ENCODE data around the gene EN1.

EN1 gene

DNA sequence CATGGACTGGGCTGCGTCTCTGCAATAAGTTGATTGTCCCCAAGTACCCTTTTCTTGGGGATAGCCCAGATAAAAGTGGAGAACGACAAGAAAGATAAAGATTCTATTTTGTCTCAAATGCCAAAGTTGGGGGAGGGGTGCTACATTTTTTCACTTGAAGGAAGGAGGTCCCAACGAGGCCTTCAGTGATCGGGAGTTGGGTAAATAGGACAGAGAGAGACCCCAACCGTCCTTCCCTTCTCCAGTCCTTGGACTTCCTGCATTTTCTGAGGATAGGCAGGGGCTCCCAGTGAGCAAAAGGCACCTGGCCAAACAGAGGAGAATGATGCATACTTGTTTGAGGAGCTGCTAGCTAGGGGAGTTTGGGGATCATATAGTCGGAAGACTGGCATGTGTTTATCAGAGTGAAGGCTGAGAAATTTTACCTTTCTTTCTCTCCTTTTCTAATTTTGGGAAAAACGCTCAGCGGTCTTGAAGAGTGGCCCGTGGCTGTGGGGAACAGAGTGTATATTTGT, 3.5 kb upstream of the EN1 start:
- Mint-ChIP-seq H3K4me1 (ENCODE audit: low read depth) (peaks cover 6% of the 10 kb centered on the region), H3K4me3 (no peak overlapping the region), H3K9me3 (no peaks in the 10 kb centered on the region), H3K27ac (peak overlapping the region; percentile 6), H3K36me3 (ENCODE audit: low read depth) (peaks cover 4% of the 10 kb centered on the region), H3K27me3 (ENCODE audit: low read depth) (peaks cover 85% of the 10 kb centered on the region)
- no peak for DNase-seq (ENCODE audit: low spot score)

DNA sequence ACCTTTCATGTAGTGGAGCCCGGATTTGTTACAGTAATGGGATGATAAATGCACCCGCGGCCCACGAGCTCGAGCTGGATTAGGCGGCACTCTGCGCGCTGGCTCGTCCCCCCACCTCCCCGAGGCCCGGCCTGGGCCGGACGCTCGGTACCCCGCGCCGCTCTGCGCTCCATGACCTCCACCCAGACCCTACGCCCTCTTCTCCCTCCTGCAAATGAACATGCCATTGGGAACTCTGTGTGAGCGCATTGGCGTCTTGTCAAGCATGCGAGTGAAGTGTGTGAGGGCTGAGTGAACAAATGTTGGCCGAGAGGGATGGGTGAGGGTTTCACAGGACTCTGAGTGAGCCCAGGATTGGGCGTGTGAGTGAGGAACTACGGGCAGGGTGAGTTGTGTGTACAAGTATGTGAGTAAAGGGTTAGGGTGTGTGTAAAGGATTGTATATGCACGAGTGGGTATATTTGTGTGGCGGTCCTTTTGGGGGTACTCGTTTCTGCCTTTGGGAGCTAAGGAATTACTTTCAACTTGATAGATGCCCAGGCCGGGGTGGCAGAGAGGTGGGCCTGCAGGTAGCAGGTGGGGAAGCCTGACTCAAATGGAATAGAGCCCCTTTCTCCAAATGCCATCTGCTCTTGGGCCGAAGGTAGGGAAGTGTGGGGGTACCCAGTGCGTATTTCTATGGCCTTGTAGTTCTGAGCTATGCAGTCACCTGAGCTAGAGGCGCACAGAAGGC, 2.9 kb upstream of the EN1 start:
- DNase-seq (ENCODE audit: low spot score) = no peak
- Mint-ChIP-seq H3K9me3 (no peaks in the 10 kb centered on the region), H3K27me3 (ENCODE audit: low read depth) (peaks cover 85% of the 10 kb centered on the region), H3K36me3 (ENCODE audit: low read depth) (peaks cover 4% of the 10 kb centered on the region), H3K4me3 (no peak overlapping the region), H3K27ac (peak overlapping the region; percentile 68), H3K4me1 (ENCODE audit: low read depth) (peaks cover 6% of the 10 kb centered on the region)

DNA sequence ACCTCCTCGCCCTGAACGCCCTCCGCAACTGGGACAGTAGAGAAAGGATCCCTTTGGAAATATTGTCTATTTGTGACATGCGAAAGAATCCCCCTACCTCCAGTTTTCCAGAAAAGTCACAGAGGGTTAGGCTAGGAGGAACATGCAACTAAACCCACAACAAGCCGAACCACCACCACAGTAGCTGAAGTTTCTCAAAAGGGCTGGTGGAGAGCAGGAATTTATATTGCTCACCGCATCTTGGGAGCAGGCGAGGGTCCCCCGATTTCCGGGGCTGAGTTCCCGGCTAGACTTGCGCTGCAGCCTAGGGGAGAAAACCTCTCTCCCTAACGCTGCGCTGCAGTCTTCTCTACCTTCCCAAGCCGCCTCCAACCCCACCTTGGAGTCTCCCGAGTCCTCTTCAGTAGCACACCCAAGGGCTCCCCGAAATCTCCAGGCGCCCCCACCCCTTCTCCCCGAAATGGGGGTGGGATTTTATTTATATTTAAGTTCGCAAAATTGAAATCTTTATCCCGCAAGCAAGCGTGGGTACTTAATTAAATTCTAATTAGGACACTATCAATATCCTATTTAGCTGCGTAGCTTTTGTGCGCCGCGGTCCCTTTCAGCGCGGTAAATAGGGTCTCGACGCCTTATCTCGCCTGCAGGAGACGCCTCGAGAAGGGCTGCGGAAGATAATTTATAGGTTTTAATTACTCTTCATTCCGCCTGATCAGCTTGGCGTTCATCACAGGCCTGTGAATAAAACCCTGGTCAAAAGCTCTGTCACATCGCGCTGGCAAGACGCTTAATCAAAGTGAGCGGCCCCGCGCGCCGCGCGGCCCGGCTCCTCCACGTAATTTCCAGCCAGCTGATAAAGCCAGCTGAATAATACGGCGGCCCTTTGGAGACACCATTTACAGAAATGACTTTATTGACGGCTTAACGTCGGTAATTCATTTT, 2.0 kb upstream of the EN1 start:
- Mint-ChIP-seq H3K27me3 (ENCODE audit: low read depth) (peaks cover 86% of the 10 kb centered on the region), H3K4me3 (no peak overlapping the region), H3K27ac (peak overlapping the region; percentile 55), H3K9me3 (no peaks in the 10 kb centered on the region), H3K36me3 (ENCODE audit: low read depth) (peaks cover 4% of the 10 kb centered on the region), H3K4me1 (ENCODE audit: low read depth) (peaks cover 6% of the 10 kb centered on the region)
- DNase-seq (ENCODE audit: low spot score) = no peak

DNA sequence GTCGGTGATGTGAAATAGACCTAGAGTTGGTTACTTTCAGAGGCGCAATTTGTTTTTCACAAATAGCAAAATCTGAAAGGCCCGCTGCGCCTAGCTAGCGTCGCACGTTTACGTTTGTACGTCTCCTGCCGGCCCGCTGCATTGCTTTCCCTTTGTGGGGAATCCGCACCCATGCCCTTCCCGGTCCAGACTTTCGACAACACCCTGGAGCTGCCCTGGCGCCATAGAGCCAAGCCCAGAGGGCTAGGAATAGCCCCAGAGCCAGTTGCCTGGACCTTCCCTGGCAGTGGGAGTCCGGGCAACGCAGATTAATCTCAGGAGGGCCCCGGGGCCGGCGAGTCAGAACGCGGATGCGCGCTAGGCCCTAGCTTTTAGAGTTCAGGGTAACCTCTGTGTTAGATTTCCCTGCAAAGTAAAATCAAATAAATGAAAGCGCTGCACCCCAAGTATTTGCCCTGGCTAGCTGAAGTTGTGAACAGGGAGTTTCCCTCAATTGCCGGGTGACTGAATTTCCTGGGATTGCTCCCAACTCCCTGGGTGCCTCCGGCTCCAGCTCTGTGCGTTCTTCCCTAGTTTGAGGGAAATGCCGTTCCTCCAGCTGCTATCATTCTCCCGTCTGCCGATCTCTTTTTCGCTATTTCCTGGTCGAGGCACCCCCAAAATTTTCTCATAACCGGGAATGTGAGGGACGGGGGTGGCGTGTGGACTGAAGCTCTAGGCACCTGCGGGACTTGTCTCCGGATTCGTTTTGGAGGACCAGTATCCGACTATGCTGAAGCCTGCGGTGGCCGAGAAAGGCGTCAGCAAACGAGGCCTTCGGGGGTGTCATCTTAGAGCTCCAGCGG, 1.2 kb upstream of the EN1 start:
- H3K27me3 Mint-ChIP-seq (ENCODE audit: low read depth) = peaks cover 85% of the 10 kb centered on the region
- peak overlapping the region; percentile 63 for H3K27ac Mint-ChIP-seq
- peaks cover 3% of the 10 kb centered on the region for H3K4me1 Mint-ChIP-seq (ENCODE audit: low read depth)
- DNase-seq (ENCODE audit: low spot score) = no peak
- no peaks in the 10 kb centered on the region for H3K9me3 Mint-ChIP-seq
- H3K4me3 Mint-ChIP-seq = peak overlapping the region; percentile 46
- peaks cover 2% of the 10 kb centered on the region for H3K36me3 Mint-ChIP-seq (ENCODE audit: low read depth)

DNA sequence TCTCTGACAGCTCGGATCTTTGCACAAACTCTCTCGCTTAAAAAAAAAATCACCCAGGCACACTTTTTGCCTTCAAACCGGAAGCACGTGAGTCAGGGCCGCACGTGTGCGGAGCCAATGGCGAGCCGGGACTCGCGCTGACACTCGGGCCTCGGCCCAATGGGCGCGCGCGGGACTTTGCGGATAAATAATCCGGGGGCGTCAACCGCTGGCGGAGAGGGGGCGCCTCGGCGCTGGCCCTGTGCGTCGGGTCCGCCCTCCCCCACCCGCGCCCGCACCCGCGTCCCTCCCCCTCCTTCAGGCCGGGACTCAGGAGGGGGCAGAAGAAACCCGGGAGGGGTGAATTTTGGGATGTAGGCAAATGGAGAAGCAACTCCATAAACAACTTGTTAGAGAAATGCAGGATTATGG, 319 bp upstream of the EN1 start:
- Mint-ChIP-seq H3K9me3 (no peaks in the 10 kb centered on the region), H3K4me1 (ENCODE audit: low read depth) (peaks cover 3% of the 10 kb centered on the region), H3K36me3 (ENCODE audit: low read depth) (peaks cover 2% of the 10 kb centered on the region), H3K27ac (no peak overlapping the region), H3K4me3 (no peak overlapping the region), H3K27me3 (ENCODE audit: low read depth) (peaks cover 80% of the 10 kb centered on the region)
- no peak for DNase-seq (ENCODE audit: low spot score)

DNA sequence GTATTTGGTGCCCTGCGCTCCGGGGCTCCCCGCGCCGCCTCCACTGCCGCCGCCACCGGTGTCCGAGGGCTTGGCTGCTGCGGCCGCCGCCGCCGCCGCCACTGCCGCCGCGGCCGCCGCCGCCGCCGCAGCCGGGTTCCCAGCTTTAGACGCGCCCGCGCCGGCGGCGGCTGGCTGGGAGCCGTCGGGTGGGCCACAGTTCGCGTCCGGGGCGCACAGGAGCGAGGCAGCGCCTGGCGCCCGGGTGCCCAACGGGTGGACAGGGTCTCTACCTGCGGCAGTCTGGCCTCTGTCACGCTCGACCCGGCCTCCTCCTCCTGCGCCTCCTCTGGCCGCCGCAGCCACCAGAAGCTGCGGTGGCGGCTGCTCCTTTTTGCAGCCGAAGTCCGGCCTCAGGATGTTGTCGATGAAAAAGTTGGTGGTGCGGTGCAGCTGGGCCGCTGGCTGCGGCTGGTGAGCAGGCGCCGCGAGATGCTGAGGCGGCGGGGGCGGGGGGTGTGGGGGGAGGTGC, 951 bp downstream of the EN1 start:
- H3K36me3 Mint-ChIP-seq (ENCODE audit: low read depth) = no peaks in the 10 kb centered on the region
- H3K4me1 Mint-ChIP-seq (ENCODE audit: low read depth) = peaks cover 3% of the 10 kb centered on the region
- no peak for DNase-seq (ENCODE audit: low spot score)
- H3K4me3 Mint-ChIP-seq = no peak overlapping the region
- H3K9me3 Mint-ChIP-seq = no peaks in the 10 kb centered on the region
- H3K27me3 Mint-ChIP-seq (ENCODE audit: low read depth) = peaks cover 78% of the 10 kb centered on the region
- no peak overlapping the region for H3K27ac Mint-ChIP-seq

DNA sequence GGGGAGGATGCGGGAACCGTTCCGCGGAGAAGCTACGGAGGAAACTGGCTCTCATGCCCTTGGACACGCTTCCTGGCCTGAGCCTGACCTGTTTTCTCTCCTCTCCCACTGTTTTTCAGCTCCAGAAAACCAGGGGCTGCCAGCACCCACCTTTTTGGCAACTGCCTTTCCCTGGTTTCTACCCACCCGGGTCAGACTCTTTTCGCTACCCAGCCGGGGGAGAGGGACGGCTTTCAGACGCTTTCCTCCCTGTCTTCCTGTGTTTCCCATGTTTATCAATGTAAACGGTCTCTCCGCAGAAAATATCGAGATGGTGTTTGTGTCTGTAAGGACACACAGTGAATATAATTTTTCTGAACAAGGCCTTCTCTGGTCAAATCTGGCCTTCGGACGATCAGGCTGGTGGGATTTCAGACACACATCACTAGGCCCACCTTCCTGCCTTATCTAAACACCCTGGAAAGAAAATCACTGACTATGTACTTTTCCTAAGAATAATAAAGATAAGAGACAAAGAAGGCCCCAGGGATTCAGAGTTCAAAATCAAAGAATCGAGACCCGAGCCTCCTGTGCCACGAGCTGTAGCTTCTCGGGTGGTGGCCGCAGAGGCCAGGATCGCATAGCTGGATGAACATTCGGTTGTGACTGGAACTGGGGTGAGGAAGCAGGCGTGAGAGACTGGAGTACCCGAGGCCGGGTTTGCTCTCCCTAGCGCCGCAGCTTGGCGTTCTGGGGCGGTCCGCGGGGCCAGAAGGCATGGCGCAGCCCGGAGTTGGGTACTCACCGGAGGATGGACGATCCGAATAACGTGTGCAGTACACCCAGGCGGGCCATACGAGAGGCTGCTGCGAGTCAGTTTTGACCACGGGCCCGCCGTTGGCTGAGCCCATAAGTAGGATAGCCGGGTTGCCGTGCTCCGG, 1.7 kb downstream of the EN1 start:
- no peak for DNase-seq (ENCODE audit: low spot score)
- Mint-ChIP-seq H3K36me3 (ENCODE audit: low read depth) (no peaks in the 10 kb centered on the region), H3K27me3 (ENCODE audit: low read depth) (peaks cover 78% of the 10 kb centered on the region), H3K27ac (peak overlapping the region; percentile 63), H3K4me1 (ENCODE audit: low read depth) (peaks cover 3% of the 10 kb centered on the region), H3K9me3 (no peaks in the 10 kb centered on the region), H3K4me3 (peak overlapping the region; percentile 42)

DNA sequence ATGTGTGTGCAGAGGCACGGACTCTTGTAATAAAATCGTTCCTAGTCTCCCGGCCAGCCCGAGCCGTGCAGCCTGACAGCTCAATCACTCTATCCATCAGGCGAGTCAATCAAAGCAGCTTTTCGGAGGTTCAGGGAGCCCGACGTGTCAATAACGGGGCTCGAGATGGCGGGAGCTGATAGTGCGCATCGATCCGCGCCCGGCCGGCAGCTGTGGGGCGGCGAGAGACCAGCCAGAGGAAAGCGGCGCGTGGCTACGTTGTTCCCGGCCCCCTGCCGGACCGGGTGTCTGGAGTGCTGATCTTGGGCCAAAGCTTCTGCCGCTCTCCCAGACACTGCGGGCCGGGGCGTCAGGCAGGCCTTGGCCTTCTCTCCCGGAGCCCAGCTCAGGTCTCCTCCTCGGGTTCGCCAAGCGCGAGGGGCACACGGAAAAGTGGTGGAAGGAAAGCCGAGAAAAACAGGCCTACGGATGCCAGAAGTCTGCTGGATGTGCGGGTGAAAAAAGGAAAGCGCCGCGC, 2.4 kb downstream of the EN1 start:
- H3K4me1 Mint-ChIP-seq (ENCODE audit: low read depth) = peaks cover 3% of the 10 kb centered on the region
- no peak overlapping the region for H3K27ac Mint-ChIP-seq
- H3K27me3 Mint-ChIP-seq (ENCODE audit: low read depth) = peaks cover 78% of the 10 kb centered on the region
- H3K36me3 Mint-ChIP-seq (ENCODE audit: low read depth) = no peaks in the 10 kb centered on the region
- DNase-seq (ENCODE audit: low spot score) = no peak
- H3K9me3 Mint-ChIP-seq = no peaks in the 10 kb centered on the region
- no peak overlapping the region for H3K4me3 Mint-ChIP-seq

DNA sequence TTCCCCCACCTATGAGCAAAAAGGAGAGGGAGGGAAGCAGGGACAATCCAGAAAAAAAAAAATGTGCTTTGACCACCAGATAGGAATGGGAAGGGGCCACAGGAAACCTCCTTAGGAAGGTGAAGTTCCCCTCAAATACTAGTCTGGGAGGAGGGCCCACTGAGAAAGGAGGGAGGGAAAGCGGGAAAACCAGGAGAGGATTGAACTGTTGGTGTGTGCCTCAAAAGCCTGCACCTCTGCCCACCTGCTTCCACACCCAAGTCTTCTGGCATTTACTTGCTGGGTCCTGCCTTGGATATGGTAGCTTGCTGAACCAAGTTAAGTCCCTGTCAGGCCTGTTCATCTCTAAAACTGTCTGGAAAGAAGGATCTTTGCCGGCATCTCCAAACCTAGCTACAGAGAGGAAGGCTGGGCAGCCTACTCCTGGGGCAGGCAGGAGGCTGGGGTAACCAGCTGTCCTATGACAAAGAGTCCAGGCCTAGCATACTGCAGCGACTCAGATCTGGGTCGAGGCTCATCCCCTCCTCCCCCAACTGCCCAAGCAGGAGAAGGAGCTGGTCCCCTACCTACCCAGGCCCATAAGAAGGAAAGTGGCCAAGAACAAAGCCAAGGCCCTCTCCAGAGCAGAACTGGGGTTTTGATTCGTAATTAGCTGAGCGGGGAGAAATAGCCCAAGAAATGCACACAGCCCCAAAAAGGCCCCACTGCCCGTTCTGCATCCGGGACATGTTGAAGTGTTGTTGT, 3.0 kb downstream of the EN1 start:
- peaks cover 3% of the 10 kb centered on the region for H3K4me1 Mint-ChIP-seq (ENCODE audit: low read depth)
- H3K27ac Mint-ChIP-seq = no peak overlapping the region
- no peak overlapping the region for H3K4me3 Mint-ChIP-seq
- H3K36me3 Mint-ChIP-seq (ENCODE audit: low read depth) = no peaks in the 10 kb centered on the region
- peaks cover 78% of the 10 kb centered on the region for H3K27me3 Mint-ChIP-seq (ENCODE audit: low read depth)
- DNase-seq (ENCODE audit: low spot score) = no peak
- no peaks in the 10 kb centered on the region for H3K9me3 Mint-ChIP-seq

DNA sequence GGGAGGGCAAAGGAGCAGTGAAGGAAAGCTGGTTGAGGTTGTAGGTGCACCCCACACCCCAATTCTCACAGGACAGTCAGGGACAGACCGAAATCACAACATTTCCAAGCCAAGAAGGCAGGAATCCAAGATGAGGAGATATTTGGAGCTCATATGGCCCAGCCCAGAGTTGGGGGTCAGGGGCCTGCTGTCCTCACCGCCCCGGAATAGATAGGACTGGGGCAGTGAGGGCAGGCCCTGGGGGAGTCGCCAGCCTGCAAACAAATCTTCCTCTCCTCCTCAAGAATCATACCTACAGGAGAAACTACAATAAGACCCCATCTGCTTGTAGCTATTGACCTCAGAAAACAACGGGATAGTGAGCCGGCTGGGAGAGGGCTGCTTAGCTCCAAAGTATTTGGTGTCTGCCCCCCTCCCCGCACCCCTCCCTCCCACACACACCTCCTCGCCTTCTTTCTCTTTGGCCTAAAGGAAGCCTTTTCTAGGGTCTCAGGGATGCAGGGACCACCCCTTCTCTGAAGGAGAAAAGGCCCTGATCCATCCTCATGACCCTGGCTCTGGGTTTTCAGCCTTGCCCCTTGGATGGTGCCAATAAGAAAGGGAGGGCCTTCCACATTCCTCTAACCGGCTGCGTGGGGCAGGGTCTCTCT, 3.8 kb downstream of the EN1 start:
- no peak for DNase-seq (ENCODE audit: low spot score)
- Mint-ChIP-seq H3K27ac (no peak overlapping the region), H3K4me3 (no peak overlapping the region), H3K27me3 (ENCODE audit: low read depth) (peaks cover 77% of the 10 kb centered on the region), H3K36me3 (ENCODE audit: low read depth) (no peaks in the 10 kb centered on the region), H3K4me1 (ENCODE audit: low read depth) (peaks cover 2% of the 10 kb centered on the region), H3K9me3 (no peaks in the 10 kb centered on the region)

DNA sequence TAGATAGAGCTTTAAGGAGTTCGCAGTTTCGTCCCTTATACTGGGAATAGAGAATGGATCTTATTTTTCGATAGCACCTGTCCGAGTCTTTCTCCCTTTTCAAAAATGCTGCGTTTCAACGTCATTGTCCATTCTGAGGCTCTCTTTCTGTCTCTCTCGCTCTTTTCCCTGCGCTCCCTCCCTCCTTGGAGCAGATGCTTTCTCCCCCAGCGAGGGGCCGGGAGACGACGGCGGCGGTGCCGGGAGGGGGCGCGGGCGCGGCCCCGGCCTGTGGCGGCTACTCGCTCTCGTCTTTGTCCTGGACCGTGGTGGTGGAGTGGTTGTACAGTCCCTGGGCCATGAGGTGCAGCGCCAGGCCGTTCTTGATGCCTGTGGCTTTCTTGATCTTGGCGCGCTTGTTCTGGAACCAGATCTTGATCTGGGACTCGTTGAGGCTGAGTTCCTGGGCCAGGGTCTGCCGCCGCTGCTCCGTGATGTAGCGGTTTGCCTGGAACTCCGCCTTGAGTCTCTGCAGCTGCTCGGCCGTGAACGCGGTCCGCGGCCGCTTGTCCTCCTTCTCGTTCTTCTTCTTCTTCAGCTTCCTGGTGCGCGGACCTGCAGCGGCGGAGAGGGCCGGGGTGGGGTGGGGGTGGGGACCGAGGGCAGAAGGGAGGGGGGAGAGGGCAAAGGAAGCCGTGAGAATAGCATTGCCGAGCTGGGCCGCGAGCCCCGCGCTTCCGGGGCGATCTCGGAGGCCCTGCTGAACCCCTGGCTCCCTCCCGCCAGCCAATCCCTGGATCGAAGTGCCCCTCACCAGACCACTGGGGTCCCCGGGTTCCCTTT, 4.6 kb downstream of the EN1 start:
- H3K27ac Mint-ChIP-seq = no peak overlapping the region
- no peaks in the 10 kb centered on the region for H3K9me3 Mint-ChIP-seq
- H3K27me3 Mint-ChIP-seq (ENCODE audit: low read depth) = peaks cover 77% of the 10 kb centered on the region
- no peak overlapping the region for H3K4me3 Mint-ChIP-seq
- DNase-seq (ENCODE audit: low spot score) = no peak
- H3K4me1 Mint-ChIP-seq (ENCODE audit: low read depth) = no peaks in the 10 kb centered on the region
- no peaks in the 10 kb centered on the region for H3K36me3 Mint-ChIP-seq (ENCODE audit: low read depth)

Measured in T-helper 2 cell treated with Interferon-gamma antibody and Interleukin-4, amounts not matched to agents 5 μg/mL and 100 μg/mL, for 36 hours (primary cell).